GM12875 (cell line): Measurements from ENCODE around the gene CNTN5.

ENCODE experiments used
- H3K4me3 ChIP-seq: one replicate; pipeline ENCODE4 v1.5.1; 2011; ENCODE audit warnings: low read depth, low read length, control low read depth
- CTCF ChIP-seq: IDR thresholded peaks from 2 replicates; pipeline ENCODE4 v1.5.1; 2011; ENCODE audit warnings: low read depth, mild to moderate bottlenecking, control low read depth, inconsistent platforms, low read length, moderate library complexity, borderline replicate concordance; ENCODE audit not compliant: insufficient read depth

Gene CNTN5

GRCh38 chr11:100185588-100185987, 1164.8 kb downstream of the CNTN5 start:
- no peak for TF ChIP-seq CTCF
- no peak overlapping the region for H3K4me3 ChIP-seq

GRCh38 chr11:100188137-100188783, 1167.5 kb downstream of the CNTN5 start:
- TF ChIP-seq CTCF: no peak
- H3K4me3 ChIP-seq: no peak overlapping the region

GRCh38 chr11:100190395-100190794, 1169.6 kb downstream of the CNTN5 start:
- no peak for TF ChIP-seq CTCF
- no peak overlapping the region for H3K4me3 ChIP-seq

- no peak overlapping the region for H3K4me3 ChIP-seq
- no peak for TF ChIP-seq CTCF
Measured at GRCh38 chr11:100192181-100192580, 1171.4 kb downstream of the CNTN5 start.

GRCh38 chr11:100203789-100204188, 1183.0 kb downstream of the CNTN5 start:
- TF ChIP-seq CTCF: no peak
- H3K4me3 ChIP-seq: no peak overlapping the region

GRCh38 chr11:100205926-100206325, 1185.2 kb downstream of the CNTN5 start:
- no peak for TF ChIP-seq CTCF
- no peak overlapping the region for H3K4me3 ChIP-seq

- TF ChIP-seq CTCF: no peak
- no peak overlapping the region for H3K4me3 ChIP-seq
Measured at GRCh38 chr11:100208207-100208606, 1187.5 kb downstream of the CNTN5 start.
